Fibroblast of skin of abdomen (primary cell): ENCODE data around the gene TUSC7. TPM values are rescaled to one million over a fixed set of nuclear protein-coding genes. Genes with fewer than 3 reads are reported as not detected.
A peak's percentile ranks its signal among the peaks of the same experiment; 100 is the strongest.

Experiments used
- DNase-seq: peaks from one replicate; pipeline ENCODE4 v3.0.0-alpha.2; 2013
- polyA plus RNA-seq, 2 experiments: library from polyadenylated mRNA; unstranded; fragments of 120-200 nt; gene quantifications; one replicate each; pipeline ENCODE4 v1.2.1, GENCODE V29; 2013; ENCODE audit not compliant: insufficient read length in 2 of 2

TUSC7 gene
- not detected for polyA plus RNA-seq (2013, experiment 1 of 2; ENCODE audit: insufficient read length)
- polyA plus RNA-seq (2013, experiment 2 of 2; ENCODE audit: insufficient read length) = not detected

DNA sequence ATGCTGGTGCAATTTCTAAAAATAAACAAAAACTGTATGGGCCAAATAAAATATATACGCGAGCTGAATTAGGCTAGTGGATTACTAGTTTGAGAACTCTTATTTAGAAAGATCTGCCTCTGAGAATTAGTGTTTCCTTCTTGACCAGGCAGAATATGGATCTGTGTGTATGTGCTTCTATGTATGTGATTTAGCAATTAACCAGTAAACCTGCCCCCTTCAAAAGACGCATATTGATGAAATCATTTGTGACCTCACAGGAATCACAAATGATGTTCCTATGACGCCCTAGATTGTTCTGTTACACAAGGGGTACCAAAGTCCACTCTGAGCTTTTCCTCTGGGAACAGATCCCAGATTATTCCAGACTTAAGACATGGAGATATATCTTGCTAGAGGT lies at the start of gene TUSC7:
Gene TUSC7, plus strand, starts transcription at position 301 of the 400 bp plus-strand sequence.
- no peak for DNase-seq

GRCh38 chr3:116661196-116661595 lies 48.4 kb upstream of the TUSC7 start:
- no peak for DNase-seq

DNA sequence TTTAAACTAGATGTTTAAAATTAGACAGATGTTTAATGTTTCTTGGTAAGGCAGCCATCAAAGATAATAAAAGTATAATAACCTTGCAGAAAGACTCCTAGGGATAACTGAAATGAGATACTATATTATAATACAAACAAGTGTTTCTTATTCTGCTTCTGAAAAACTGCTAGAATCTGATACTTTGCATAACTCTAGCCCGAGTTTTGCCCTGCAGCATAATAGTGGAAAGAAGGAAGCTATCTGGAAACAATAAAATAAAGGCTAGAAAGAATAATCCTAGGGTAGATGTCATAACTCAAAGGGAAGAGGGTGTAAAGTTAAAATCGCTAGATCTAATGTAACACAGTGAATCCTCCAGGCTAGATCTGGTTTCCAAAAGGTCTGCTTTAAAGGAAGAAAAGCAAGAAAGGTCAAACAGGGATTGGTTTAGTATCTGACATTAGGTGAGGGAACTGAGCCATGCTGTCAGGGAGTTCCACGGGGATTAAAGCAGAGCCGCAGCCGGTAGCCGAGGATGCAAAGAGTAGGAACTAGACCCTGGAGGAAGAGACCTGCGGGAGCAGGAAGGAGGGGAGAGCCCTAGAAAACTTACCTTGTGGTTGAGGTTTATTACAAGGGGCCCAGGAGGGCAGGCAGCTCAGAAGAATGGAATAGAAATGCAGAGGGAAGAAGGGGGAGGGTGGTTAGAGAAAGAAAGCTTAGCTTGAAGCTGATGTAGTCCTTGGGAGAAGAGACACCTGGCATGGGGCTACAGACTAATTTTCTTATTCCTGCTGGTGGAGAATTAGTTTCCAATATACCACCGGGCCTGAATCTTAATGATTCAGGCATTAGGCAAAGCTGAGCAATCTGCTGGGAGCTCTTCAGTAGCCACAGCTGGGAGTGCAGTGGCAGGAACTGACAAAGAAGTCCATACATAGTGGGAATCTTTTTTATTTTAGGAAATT lies 46.1 kb upstream of the TUSC7 start:
- no peak for DNase-seq

DNA sequence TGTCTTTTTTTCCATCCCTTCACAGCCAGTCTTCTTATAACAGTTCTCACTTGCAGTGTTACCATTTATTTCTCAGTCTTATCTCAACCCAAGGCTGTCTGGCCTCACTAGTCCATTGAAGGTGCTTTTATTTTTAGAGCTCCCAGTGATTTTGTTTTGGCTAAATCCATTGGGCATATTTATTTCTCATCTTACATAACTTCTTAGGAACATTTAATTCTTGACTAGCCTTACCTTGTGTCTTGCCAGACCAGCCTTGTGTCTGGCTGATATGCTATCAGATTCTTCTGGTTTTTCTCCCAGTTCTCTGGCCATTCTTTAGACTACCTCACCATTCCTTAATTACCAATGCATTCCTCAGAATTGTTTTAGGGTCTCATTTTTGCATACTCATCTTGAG lies 42.3 kb upstream of the TUSC7 start:
- DNase-seq = no peak

- no peak for DNase-seq
These were observed 41.8 kb upstream of the TUSC7 start for GRCh38 chr3:116667791-116668190.

DNA sequence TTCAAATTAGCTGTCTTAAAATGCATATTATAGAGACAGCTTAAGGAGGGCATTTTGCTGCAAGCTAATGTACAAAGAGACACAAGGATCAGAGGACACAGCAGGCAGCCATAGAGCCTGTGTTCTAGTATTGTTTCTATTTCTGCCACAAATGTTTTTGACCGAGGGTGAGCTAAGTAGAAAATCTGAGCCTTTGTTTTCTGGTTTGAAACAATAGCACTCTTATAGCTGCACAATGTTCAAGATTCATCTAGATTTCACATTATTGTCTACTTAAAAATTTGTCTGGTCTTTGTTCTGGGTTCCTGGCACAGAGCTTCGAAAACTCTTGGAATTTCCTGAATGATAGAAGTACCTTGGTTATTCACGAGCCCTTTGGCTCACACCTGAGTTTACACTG lies 40.0 kb upstream of the TUSC7 start:
- DNase-seq = no peak

GRCh38 chr3:116671151-116671550 lies 38.4 kb upstream of the TUSC7 start:
- no peak for DNase-seq

GRCh38 chr3:116678853-116679252 lies 30.7 kb upstream of the TUSC7 start:
- no peak for DNase-seq

DNA sequence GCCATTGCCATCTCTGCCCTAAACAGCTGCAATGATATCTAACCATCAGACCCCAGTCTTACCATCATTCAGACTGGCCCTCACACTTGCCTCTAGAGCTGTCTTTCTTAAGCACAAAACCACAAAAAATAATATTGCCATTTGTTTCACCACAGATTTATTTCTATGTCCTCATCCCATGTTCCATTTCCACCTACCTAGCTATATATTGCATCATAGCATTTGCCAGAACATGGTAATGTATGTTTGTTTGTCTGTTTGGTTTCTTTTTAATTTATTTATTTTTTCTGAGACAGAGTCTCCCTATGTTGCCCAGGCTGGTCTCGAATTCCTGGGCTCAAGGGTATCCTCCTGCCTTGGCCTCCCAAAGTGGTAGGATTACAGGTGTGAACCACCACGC lies 18.5 kb upstream of the TUSC7 start:
- DNase-seq = no peak

- DNase-seq = no peak
These were observed 8.5 kb upstream of the TUSC7 start for GRCh38 chr3:116701070-116701469.

DNA sequence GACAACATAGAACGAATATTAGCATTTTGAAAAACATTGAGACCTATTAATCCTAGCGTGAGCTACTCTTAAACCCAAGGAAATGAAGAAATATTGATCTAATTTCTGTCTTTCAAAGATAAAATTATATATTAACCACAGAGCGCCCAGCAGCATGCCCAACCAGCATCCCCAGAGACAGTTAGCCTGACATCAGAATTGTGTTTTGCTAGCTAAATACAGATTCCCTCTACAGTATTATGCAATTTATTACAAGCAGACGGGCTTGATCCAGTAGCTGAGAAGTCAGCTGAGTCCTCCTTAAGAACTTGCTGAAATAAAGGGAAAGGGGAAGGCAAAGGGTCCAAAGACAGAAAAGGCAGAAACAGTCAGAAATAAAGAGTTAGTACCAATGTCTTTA lies 7.2 kb upstream of the TUSC7 start:
- no peak for DNase-seq

DNA sequence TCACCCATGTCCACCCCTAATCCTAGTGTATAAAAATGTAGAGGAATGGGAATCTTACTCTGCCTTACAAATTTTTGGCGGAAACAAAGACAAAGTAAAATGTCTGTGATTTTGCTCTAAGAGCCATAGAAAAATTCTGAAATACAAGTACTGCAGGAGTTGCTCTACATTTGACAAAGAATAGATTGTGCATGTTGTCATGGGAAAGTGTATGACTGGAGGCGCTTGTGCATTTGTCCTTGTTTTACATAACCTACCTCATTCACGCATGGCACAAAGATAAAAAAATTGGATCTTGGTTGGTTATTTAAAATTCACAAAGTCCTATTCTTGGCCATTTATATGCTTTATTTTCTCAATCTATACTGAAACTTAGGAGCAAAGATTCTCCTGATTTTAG lies 2.0 kb upstream of the TUSC7 start:
- no peak for DNase-seq

DNA sequence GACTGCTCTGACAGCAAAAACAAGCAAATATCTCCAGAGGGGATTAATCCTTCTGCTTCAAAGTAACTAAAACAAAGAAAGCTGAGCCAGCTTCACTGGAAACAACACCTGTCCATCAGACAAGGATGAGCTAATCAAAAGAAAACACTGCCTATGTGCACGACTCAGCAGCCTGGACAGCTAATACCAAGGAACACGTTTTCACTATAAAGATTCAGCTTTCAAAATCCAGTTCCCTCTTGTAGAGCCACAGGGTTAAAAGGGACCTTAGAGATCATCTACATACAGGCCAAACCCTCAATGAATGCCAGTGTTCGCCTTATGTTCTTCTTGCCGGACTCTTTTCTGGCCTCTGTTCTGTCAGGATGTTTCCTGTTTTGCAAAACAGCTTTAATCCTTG lies 6.9 kb downstream of the TUSC7 start:
- no peak for DNase-seq

- DNase-seq = no peak
These were observed 8.0 kb downstream of the TUSC7 start for GRCh38 chr3:116717566-116717965.

GRCh38 chr3:116728454-116728853 lies 18.9 kb downstream of the TUSC7 start:
- DNase-seq = no peak

DNA sequence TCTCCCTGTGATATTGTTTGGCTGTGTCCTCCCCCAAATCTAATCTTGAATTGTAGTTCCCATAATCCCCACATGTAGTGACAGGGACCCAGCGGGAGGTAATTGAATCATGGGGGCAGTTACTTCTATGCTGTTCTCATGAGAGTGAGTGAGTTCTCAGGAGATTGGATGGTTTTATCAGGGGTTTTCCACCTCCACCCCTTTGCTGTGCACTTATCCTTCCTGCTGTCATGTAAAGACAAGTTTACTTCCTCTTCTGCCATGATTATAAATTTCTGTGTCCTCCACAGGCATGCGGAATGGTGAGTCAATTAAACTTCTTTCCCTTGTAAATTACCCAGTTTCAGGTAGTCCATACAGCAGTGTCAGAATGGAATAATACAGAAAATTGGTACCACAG lies 24.7 kb downstream of the TUSC7 start:
- DNase-seq = no peak

DNA sequence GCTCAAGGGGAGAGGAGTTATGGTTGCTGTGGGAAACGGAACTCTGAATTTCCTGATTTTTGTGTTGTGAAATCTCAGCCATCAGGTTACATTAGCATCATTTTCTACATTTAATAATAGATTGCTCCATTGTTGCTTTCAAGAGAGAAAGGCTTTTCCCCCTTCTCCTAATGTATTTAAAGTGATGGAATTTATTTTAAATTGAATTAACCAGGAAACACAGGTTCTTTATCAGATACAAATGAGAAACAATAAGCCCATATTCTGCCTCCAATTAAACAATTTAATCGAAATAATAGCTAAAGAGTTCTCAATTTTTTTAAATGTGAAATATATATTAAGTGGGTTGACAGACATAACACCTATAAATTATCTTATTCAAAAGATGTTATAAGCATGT lies 30.1 kb downstream of the TUSC7 start:
- no peak for DNase-seq

GRCh38 chr3:116740293-116740692 lies 30.7 kb downstream of the TUSC7 start:
- no peak for DNase-seq

DNA sequence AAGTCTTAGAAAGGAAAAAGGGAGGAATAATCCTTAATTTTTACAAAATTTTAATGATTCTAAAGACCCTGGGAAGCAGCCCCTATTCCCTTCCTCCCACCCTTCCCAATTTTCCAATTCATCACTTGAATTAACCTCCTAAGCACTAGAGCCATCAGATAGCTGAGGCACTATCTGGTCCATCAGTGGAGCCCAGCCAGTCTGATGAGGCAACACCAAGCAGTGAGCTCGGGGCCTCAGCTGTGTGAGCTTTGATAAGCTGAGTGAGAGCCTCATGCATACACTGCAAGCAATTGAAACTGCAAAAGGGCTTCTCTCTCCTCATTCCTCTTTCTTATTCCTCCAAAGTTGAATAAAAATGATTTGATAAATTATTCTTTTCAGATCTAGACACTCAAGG lies 31.9 kb downstream of the TUSC7 start:
- no peak for DNase-seq

DNA sequence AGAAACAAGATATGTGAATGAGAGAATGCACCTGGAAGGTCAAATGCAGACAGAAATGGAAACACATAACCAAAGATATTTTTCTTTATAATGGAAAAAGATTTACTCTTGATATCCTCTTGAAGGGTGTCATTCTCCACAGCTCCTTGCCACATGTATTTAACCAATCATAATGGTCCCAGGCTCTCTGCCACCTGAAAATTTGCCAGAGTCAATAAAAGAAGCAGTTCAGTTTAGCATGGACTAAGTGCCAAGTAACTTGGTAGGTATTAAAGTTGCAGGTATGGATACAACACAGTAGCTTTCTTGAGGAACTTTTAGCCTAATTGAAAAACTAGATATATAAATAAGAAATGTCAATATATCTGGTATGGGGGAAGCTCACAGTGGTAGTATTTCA lies 33.5 kb downstream of the TUSC7 start:
- no peak for DNase-seq

DNA sequence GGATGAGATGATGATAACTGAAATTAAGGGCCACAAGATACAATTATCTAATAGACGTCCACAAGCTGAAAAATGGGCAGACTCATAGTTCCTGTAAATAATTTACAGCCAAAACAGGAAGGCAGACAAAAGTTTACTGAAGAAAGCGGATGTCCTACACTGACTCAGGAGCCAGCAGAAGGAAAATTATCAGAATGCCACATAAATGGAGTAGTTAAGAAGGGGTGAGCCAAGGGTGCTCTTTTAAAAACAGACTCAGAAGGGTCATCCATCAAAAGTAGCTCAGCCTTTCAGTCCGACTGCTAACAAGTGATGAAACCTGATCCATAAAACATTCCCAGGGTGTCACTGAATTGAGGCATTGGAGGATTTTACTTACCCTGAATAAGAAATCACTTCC lies 39.8 kb downstream of the TUSC7 start:
- DNase-seq = peak; percentile 13

- DNase-seq = no peak
These were observed 47.7 kb downstream of the TUSC7 start for GRCh38 chr3:116757315-116757714.

DNA sequence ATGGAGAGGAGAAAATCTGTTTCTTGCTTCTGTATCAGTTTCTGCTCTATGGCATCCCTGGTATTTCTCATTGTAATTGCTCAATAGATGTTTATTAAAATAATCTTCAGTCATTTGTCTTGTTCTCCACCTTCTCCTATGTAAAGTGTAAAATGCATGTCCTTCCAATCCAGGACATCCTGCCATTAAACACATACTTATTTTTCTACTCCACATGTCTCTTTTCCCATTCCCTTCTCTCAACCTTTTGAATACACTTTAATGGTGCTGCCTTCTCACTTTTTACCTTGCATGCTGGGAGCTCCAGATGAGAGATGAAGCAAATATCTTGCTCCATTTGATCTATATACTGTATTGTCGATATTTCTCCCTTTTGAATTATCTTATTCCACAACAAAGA lies 49.7 kb downstream of the TUSC7 start:
- DNase-seq = no peak
